OCI-LY1 (cell line): Measurements from ENCODE around the gene ABCC2.

Source experiments
- CTCF ChIP-seq: fragments of 200-600 bp; sonication (generic), shearing (Covaris generic); IDR thresholded peaks from 2 replicates; pipeline ENCODE4 v1.5.1; 2017; ENCODE audit warnings: mild to moderate bottlenecking, antibody characterized with exemption, low read length, moderate library complexity, mixed read lengths
- EZH2 ChIP-seq: fragments of 200-600 bp; sonication (generic), shearing (Covaris generic); IDR thresholded peaks from 2 replicates; pipeline ENCODE4 v1.8.0; 2017; ENCODE audit warnings: borderline replicate concordance, mixed run types, mild to moderate bottlenecking, antibody characterized with exemption, low read length, moderate library complexity, mixed read lengths

GRCh38 chr10:99770408-99771045, 11.9 kb upstream of the ABCC2 start:
- TF ChIP-seq CTCF (no peak), EZH2 (no peak)
